SK-N-SH (cell line): ENCODE results near the gene NOPCHAP1. TPM values are rescaled to one million over a fixed set of nuclear protein-coding genes. Genes with fewer than 3 reads are reported as not detected.

ENCODE experiments used
- CTCF ChIA-PET: fragments of 300-600, 350-600 bp; formaldehyde crosslinking; extraction: SDS; loops from one replicate; lab custom pipeline; 2021; lab: Yijun Ruan, JAX
- POLR2A ChIA-PET: fragments of 350-600 bp; sonication (Branson Sonifier 250); formaldehyde crosslinking; extraction: SDS; loops from one replicate; lab custom pipeline; 2020; ENCODE audit warnings: antibody characterized with exemption, inconsistent platforms; lab: Yijun Ruan, JAX
- DNase-seq: peaks from one replicate; pipeline ENCODE4 v3.0.0; 2012
- H2AFZ ChIP-seq: fragments of 200-600 bp; sonication (generic); 2 replicates; pipeline ENCODE4 v1.8.1; 2016; ENCODE audit warnings: antibody characterized with exemption, mild to moderate bottlenecking, low read depth
- H3F3A ChIP-seq: fragments of 200-600 bp; sonication (generic); replicated peaks from 2 replicates; pipeline ENCODE3; 2016; ENCODE audit warnings: antibody characterized with exemption, mild to moderate bottlenecking; ENCODE audit not compliant: insufficient read depth
- H3K27ac ChIP-seq, 2 experiments: fragments of 200-500 bp in 1 of 2; fragments of 200-600 bp in 1 of 2; sonication (Bioruptor generic) in 1 of 2; sonication (generic), shearing (Covaris generic) in 1 of 2; 2 replicates each; pipeline versions ENCODE4 v1.5.1 to v1.6.1; 2014 to 2016; ENCODE audit warnings: low read depth in 2 of 2, inconsistent platforms in 1 of 2, low read length in 1 of 2, mild to moderate bottlenecking in 1 of 2, mixed read lengths in 1 of 2
- H3K27me3 ChIP-seq: fragments of 200-600 bp; sonication (generic), shearing (Covaris generic); 2 replicates; pipeline ENCODE4 v1.6.1; 2016; ENCODE audit warnings: mixed run types; ENCODE audit not compliant: insufficient read depth
- H3K36me3 ChIP-seq, 2 experiments: fragments of 200-500 bp in 1 of 2; fragments of 200-600 bp in 1 of 2; sonication (Bioruptor generic) in 1 of 2; sonication (generic) in 1 of 2; replicated peaks in 1 of 2; 2 replicates each; pipeline versions ENCODE3 to v1.5.1; 2014 to 2016; ENCODE audit warnings: low read length in 1 of 2, mild to moderate bottlenecking in 1 of 2; ENCODE audit not compliant: insufficient read depth in 2 of 2, control insufficient read depth in 1 of 2
- H3K4me1 ChIP-seq, 2 experiments: fragments of 200-500 bp in 1 of 2; fragments of 200-600 bp in 1 of 2; sonication (Bioruptor generic) in 1 of 2; sonication (generic), shearing (Covaris generic) in 1 of 2; 2 replicates each; pipeline versions ENCODE4 v1.5.1 to v1.6.1; 2014 to 2016; ENCODE audit warnings: low read depth in 1 of 2, low read length in 1 of 2, mixed run types in 1 of 2; ENCODE audit not compliant: insufficient read depth in 2 of 2, control insufficient read depth in 1 of 2
- H3K4me2 ChIP-seq: fragments of 200-600 bp; sonication (generic), shearing (Covaris generic); 2 replicates; pipeline ENCODE4 v1.6.1; 2017; ENCODE audit warnings: mixed run types
- H3K4me3 ChIP-seq, 2 experiments: fragments of 200-500 bp in 1 of 2; fragments of 200-600 bp in 1 of 2; sonication (Bioruptor generic) in 1 of 2; sonication (generic), shearing (Covaris generic) in 1 of 2; 2 replicates each; pipeline versions ENCODE4 v1.5.1 to v1.8.1; 2014 to 2016; ENCODE audit warnings: low read depth in 2 of 2, inconsistent platforms in 1 of 2, low read length in 1 of 2, mild to moderate bottlenecking in 1 of 2, mixed read lengths in 1 of 2, moderate library complexity in 1 of 2
- H3K79me2 ChIP-seq: fragments of 200-600 bp; sonication (generic); 2 replicates; pipeline ENCODE4 v1.8.1; 2017; ENCODE audit warnings: mild to moderate bottlenecking; ENCODE audit not compliant: insufficient read depth
- H3K9ac ChIP-seq: fragments of 200-600 bp; sonication (generic); 2 replicates; pipeline ENCODE4 v1.6.1; 2017; ENCODE audit warnings: mixed run types
- H3K9me2 ChIP-seq: fragments of 200-600 bp; sonication (generic); 2 replicates; pipeline ENCODE4 v1.6.1; 2017; ENCODE audit warnings: mixed run types
- H3K9me3 ChIP-seq: fragments of 200-600 bp; sonication (generic); 2 replicates; pipeline ENCODE4 v1.6.1; 2017; ENCODE audit warnings: mixed run types, mild to moderate bottlenecking, moderate library complexity
- H4K20me1 ChIP-seq: fragments of 200-600 bp; sonication (generic); 2 replicates; pipeline ENCODE4 v1.6.1; 2017; ENCODE audit warnings: mild to moderate bottlenecking, mixed run types; ENCODE audit not compliant: insufficient read depth
- EP300 ChIP-seq, 2 experiments: IDR thresholded peaks; 2 replicates each; pipeline versions ENCODE4 v1.4.0 to v1.6.1; 2012; ENCODE audit warnings: borderline replicate concordance in 1 of 2, low read depth in 1 of 2, low read length in 1 of 2
- EZH2phosphoT487 ChIP-seq: fragments of 200-600 bp; sonication (generic); IDR thresholded peaks from 2 replicates; pipeline ENCODE4 v1.6.1; 2017; ENCODE audit warnings: low read depth, mixed run types, mild to moderate bottlenecking, antibody characterized with exemption, moderate library complexity, borderline replicate concordance
- MXI1 ChIP-seq: IDR thresholded peaks from 2 replicates; pipeline ENCODE4 v1.6.1; 2012; ENCODE audit warnings: mild to moderate bottlenecking, low read depth, low read length, improper control_type of control experiment
- NFIC ChIP-seq: IDR thresholded peaks from 2 replicates; pipeline ENCODE4 v1.4.0; 2012; ENCODE audit warnings: borderline replicate concordance
- NRF1 ChIP-seq: IDR thresholded peaks from 2 replicates; pipeline ENCODE4 v1.6.1; 2012; ENCODE audit warnings: low read depth, mild to moderate bottlenecking, low read length
- SIN3A ChIP-seq: IDR thresholded peaks from 2 replicates; pipeline ENCODE4 v1.6.1; 2012; ENCODE audit warnings: low read depth, mild to moderate bottlenecking, low read length, moderate library complexity, borderline replicate concordance
- TAF1 ChIP-seq: IDR thresholded peaks from 2 replicates; pipeline ENCODE4 v1.6.1; 2012; ENCODE audit warnings: low read depth, mild to moderate bottlenecking, low read length, moderate library complexity, borderline replicate concordance
- YY1 ChIP-seq: IDR thresholded peaks from 2 replicates; pipeline ENCODE4 v1.4.0; 2012; ENCODE audit warnings: low read depth, mild to moderate bottlenecking
- WGBS: methylation state at CpG from one replicate; pipeline ENCODE4 v1.1.6; 2017; ENCODE audit warnings: low lambda C conversion rate; 5-methylcytosine and 5-hydroxymethylcytosine counted together
- polyA plus RNA-seq, 3 experiments: library from polyadenylated mRNA; depleted of rRNA; stranded (reverse); fragments of >200 nt; gene quantifications; 2 replicates each; pipeline ENCODE4 v1.2.3, GENCODE V29; 2012
- TF ChIP-seq, protein P1 (sequence below): IDR thresholded peaks from 2 replicates; pipeline ENCODE4 v1.6.1; 2012; ENCODE audit warnings: mild to moderate bottlenecking, low read depth, low read length, moderate library complexity
- TF ChIP-seq, protein P2 (sequence below): IDR thresholded peaks from 2 replicates; pipeline ENCODE4 v1.4.0; 2012; ENCODE audit warnings: low read depth, borderline replicate concordance
- TF ChIP-seq, protein P3 (sequence below): fragments of 200-600 bp; sonication (generic); IDR thresholded peaks from 2 replicates; pipeline ENCODE4 v1.6.1; 2017; ENCODE audit warnings: antibody characterized with exemption, mild to moderate bottlenecking, moderate library complexity

The NOPCHAP1 gene
- polyA plus RNA-seq, 1 of the 3 experiments (the other 2 are of a cell fraction): 17.3 TPM

GRCh38 chr12:104958001-104958804 lies 27.9 kb upstream of the NOPCHAP1 start, which contains the start of gene SLC41A2 (continued):
- TF ChIP-seq MXI1: peak; percentile 71
- TF ChIP-seq, protein P1, sequence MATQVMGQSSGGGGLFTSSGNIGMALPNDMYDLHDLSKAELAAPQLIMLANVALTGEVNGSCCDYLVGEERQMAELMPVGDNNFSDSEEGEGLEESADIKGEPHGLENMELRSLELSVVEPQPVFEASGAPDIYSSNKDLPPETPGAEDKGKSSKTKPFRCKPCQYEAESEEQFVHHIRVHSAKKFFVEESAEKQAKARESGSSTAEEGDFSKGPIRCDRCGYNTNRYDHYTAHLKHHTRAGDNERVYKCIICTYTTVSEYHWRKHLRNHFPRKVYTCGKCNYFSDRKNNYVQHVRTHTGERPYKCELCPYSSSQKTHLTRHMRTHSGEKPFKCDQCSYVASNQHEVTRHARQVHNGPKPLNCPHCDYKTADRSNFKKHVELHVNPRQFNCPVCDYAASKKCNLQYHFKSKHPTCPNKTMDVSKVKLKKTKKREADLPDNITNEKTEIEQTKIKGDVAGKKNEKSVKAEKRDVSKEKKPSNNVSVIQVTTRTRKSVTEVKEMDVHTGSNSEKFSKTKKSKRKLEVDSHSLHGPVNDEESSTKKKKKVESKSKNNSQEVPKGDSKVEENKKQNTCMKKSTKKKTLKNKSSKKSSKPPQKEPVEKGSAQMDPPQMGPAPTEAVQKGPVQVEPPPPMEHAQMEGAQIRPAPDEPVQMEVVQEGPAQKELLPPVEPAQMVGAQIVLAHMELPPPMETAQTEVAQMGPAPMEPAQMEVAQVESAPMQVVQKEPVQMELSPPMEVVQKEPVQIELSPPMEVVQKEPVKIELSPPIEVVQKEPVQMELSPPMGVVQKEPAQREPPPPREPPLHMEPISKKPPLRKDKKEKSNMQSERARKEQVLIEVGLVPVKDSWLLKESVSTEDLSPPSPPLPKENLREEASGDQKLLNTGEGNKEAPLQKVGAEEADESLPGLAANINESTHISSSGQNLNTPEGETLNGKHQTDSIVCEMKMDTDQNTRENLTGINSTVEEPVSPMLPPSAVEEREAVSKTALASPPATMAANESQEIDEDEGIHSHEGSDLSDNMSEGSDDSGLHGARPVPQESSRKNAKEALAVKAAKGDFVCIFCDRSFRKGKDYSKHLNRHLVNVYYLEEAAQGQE: no peak
- no peak for TF ChIP-seq YY1
- TF ChIP-seq EP300 (IDR thresholded peaks at IDR 0.05; ENCODE audit: borderline replicate concordance in 1 of 2, low read depth in 1 of 2, low read length in 1 of 2): no peak
- no peak for TF ChIP-seq TAF1
- TF ChIP-seq, protein P2, sequence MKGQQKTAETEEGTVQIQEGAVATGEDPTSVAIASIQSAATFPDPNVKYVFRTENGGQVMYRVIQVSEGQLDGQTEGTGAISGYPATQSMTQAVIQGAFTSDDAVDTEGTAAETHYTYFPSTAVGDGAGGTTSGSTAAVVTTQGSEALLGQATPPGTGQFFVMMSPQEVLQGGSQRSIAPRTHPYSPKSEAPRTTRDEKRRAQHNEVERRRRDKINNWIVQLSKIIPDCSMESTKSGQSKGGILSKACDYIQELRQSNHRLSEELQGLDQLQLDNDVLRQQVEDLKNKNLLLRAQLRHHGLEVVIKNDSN: peak; percentile 67
- peak; percentile 77 for TF ChIP-seq NRF1

DNA sequence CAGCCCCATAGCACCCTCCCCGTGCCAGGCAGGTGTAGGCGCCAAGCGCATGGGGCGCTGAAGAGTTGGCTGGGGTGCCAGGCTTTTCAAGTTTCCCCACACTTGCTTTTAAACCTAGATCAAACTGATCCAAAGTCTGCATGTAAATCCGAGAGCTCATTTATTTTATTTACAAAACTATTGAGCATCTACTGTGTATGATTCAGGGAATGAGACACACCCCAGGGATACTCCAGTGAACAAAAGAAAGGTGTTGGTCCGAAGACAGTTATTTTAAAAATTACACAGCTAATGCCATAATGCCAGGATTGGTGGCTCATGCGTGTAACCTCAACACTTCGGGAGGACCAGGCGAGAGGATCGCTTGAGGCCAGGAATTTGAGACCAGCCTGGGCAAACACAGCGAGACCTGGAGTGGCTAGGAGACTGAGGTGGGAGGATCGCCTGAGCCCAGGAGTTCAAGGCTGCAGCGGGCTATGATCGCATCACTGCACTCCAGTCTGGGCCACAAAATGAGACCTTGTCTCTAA lies 27.2 kb upstream of the NOPCHAP1 start:
- peak overlapping the region; percentile 68 for H2AFZ ChIP-seq
- peaks cover 6 to 17% of the 10 kb centered on the region in 2 experiments; a peak in 3 of 4 replicates for H3K4me1 ChIP-seq
- no peak for DNase-seq
- TF ChIP-seq EZH2phosphoT487 (no peak), NFIC (0 out of 2 replicates have a peak, but pooled peaks have one; percentile 0), SIN3A (no peak)
- TF ChIP-seq, protein P3, sequence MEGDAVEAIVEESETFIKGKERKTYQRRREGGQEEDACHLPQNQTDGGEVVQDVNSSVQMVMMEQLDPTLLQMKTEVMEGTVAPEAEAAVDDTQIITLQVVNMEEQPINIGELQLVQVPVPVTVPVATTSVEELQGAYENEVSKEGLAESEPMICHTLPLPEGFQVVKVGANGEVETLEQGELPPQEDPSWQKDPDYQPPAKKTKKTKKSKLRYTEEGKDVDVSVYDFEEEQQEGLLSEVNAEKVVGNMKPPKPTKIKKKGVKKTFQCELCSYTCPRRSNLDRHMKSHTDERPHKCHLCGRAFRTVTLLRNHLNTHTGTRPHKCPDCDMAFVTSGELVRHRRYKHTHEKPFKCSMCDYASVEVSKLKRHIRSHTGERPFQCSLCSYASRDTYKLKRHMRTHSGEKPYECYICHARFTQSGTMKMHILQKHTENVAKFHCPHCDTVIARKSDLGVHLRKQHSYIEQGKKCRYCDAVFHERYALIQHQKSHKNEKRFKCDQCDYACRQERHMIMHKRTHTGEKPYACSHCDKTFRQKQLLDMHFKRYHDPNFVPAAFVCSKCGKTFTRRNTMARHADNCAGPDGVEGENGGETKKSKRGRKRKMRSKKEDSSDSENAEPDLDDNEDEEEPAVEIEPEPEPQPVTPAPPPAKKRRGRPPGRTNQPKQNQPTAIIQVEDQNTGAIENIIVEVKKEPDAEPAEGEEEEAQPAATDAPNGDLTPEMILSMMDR: no peak
- H3K36me3 ChIP-seq: no peaks in the 10 kb centered on the region
- peaks cover 21% of the 10 kb centered on the region for H3F3A ChIP-seq
- 55% methylated on average over 14 of the region's 14 CpGs for WGBS
- POLR2A ChIA-PET: interaction anchor here (1.3 kb wide), 1 partner anchor 27 kb away, joined by 3 read pairs; no protein-coding TSS in a partner anchor
- no peaks in the 10 kb centered on the region for H3K27me3 ChIP-seq
- H3K27ac ChIP-seq: peak overlapping the region; percentile 77 to 88
- peak overlapping the region; percentile 81 to 83 for H3K4me3 ChIP-seq
- H3K9me2 ChIP-seq: no peaks in the 10 kb centered on the region
- H3K9me3 ChIP-seq: no peaks in the 10 kb centered on the region
- peaks cover 5% of the 10 kb centered on the region; the same call in 1 of the 2 replicates for H3K79me2 ChIP-seq
- CTCF ChIA-PET: interaction anchor here (1.6 to 2.5 kb wide), 4 partner anchors 8 to 577 kb away, joined by 5 to 20 read pairs (median 7); no protein-coding TSS in a partner anchor
- H3K4me2 ChIP-seq: peak overlapping the region; percentile 67
- H3K9ac ChIP-seq: peak overlapping the region; percentile 77; the same call in 1 of the 2 replicates
- H4K20me1 ChIP-seq: no peaks in the 10 kb centered on the region
